Activated CD8-positive, alpha-beta memory T cell treated with anti-CD3 and anti-CD28 coated beads, Interleukin-2, amount 50 U/mL, for 48 hours (primary cell): ENCODE data around the gene TNPO3.
"Not testable (repeated sequence)": the region's sequence is repeated elsewhere in the genome, so short reads cannot be mapped to it uniquely, and the experiment has no call there.

Experiments
- DNase-seq: peaks from one replicate; pipeline ENCODE4 v3.0.0-alpha.2; 2020

The TNPO3 gene

DNA sequence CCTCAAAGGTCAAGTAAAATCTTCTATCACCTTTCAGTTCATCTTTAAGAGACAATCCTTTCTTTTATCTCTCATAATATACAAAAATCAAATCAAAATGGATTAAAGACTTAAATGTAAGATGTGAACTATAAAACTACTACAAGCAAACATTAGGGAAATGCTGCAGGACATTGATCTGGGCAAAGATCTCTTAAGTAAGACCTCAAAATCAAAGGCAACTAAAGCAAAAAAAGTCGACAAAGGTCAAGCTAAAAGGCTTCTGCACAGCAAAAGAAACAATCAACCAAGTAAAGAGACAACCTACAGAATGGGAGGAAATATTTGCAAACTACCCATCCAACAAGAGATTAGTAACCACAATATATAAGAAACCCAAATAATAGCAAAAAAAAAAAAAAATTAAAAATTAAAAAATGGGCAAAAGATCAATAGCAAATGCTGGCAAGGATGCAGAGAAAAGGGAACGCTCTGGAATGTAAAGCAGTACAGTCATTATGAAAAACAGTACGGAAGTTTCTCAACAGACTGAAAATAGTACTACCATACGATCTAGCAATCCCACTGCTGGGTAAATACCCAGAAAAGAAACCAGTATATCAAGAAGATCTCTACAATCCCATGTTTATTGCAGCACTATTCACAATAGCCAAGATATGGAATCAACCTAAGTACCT, 41.7 kb downstream of the TNPO3 start:
- DNase-seq, result no peak

DNA sequence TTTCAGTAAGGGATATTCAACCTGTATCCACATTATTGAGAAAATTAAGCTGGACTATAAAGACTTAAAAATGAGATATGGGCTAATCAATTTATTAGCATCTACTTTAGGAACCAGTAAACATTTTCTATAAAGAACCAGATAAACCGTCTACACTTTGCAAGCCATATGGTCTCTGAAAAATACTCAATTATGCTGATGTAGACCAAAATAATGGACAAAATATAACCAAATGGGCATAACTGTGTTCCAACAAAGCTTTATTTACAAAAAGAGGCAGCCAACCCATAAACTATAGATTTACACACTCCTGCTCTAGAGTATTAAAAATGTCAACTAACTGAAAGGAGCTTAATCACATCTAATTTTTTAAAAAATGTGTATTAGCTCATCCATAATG, 42.3 kb downstream of the TNPO3 start:
- no peak for DNase-seq

DNA sequence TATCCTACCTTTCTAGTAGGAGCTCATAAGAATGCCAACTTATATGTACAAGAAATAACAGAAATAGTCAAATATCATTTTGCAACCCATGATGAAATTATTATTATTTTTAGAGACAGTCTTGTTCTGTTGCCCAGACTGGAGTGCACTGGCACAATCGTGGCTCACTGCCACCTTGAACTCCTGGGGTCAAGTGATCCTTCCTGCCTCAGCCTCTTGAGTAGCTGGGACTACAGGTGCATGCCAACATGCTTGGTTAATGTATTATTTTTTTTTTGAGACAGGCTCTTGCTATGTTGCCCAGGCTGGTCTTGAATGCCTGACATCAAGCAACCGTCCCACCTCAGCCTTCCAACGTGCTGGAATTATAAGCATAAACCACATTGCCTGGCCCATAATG, 44.8 kb downstream of the TNPO3 start:
- DNase-seq, result no peak

DNA sequence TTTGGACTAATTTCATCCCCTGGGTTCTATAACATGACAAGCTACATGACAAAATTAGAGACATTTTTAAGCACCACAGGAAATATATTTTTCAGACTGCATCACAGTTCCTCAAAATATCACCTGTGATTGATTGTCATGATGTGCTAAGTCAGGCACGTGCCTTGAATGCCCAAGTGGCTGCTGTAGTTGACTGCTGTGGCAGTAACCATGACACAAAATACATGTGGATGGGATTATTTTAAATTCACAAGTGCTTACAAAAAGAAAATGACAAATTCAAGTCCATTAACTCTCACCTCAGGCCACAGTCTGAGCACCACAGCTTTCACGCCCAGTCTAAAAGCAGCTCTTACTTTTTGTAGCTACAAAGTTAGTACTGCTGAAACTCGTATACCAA, 45.5 kb downstream of the TNPO3 start:
- no peak for DNase-seq

DNA sequence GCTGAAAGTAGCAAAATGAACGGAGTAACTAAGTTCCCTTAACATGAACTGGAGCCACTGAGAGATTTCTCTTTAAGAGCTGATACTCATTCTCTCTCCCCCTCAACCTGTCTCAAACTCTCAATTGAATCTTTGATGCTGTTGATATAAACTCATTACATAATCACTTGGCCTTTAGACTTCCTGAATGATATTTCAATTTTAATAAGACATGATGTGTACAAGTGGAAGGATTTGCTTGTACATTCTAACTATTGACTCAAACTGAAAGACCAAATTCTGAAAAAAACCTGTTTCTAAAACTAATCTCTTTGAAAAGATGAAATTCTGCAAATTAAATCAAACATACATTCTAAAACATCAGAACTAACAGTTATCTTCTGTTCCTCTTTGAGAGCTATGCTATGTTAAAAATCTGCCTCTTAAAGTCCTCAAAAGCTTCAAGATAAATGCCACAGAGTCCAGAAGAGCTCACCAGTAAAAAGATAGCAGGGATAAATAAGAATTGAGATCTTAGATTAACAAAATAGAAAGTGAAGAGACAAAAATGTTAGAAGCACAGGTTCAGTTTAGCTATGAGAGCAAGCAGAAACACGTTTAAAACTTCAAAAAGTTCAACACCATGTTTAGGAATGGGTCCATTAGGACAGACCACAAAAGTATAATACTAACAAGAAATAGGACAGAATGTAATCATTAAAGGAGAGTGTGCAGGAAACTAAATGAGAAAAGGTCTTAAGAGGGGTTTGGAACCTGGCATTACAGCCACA, 46.1 kb downstream of the TNPO3 start:
- DNase-seq, result no peak

DNA sequence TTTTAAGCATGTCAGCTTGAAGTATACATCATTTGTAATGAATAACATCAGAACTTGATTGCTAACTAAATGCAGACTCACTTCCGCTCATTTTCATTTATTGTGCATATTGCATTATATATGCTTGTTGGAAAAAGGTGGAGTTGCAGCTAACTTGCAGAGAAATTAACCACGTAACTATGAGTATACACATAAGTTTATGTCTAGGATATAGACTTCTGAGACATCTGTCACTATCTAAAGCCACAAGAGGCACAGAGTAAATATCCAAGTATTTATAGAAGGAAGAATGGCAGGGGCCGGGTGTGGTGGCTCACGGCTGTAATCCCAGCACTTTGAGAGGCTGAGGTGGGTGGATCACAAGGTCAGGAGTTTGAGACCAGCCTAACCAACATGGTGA, 47.3 kb downstream of the TNPO3 start:
- DNase-seq, result no peak

DNA sequence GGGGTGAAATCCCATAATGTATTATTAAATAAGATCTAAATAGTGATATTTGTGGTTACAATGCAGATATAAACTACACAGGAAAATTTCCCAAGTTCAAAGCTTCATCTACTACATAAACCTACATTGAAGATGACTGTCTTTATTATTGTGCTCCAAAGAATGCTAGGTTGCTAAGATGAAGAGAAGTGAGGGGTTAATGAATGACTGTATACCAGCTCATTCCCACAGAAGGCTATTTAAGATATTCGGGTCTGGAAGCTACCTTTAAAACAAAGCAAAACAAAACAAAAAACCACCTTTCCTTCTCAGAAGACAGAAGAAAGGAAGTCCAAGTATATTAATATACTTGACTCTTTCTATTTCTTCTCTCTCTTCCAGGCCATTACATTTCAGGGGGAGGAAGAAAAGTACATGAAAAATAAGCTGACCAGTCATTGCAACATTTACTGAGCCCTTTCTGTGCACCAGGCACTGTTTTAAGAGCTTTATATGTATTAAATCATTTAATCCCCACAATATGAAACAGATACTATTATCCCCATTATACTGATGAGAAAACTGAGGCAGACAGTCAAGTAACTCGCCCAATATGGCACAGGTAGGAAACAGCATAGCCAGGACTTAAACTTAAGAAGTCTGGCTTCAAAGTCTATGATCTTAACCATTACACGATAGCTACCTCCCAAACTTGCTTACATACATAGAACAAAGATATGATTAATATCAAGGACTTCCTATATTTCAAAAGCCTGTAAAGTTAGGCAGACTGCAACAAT, 48.1 kb downstream of the TNPO3 start:
- DNase-seq, result no peak

DNA sequence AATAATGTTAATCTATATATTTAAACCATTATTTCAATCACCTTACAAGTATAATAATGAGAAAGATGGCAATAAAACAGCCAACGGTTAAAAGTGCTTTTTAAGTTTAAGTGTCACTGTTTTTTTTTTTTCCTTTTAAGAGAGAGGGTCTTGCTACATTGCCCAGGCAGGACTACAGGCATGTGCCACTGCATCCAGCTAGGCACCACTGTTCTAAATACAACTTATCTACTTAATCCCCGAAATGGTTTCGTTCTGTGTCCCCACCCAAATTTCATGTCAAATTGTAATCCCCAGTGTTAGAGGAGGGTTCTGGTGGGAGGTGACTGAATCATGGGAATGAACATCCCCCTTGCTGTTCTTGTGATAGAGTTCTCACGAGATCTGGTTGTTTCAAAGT, 49.7 kb downstream of the TNPO3 start:
- no peak for DNase-seq

DNA sequence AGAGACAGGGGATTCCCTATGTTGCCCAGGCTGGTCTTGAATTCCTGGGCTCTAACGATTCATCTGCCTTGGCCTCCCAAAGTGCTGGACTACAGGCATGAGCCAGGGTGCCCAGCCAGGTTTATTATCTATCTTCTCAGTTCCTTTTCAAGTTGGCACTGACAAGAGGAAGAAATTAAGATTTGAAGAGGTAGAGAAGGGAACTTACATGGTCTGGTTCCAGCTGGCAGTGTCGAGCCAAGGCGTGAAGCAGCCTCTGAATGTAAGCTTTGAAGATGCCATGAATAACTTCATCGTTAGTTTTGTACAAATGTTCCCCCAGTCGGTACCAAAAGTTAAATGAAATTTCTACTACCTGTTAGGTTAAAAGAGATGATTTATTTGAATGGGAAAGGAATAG, 57.7 kb downstream of the TNPO3 start:
- DNase-seq, result no peak

DNA sequence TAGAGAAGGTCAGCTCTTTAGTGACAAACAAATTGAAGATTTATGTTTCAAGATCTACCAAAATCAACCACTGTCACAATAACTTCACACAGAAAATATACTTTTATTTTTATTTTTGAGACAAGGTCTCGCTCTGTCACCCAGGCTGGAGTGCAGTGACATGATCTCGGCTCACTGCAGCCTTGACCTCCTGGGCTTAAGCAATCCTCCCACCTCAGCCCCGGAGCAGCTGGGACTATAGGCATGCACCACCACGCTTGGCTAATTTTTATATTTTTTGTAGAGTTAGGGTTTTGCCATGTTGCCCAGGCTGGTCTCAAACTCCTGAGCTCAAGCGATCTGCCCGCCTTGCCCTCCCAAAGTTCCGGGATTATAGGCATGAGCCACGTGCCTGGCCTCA, 60.4 kb downstream of the TNPO3 start:
- DNase-seq, result not testable (repeated sequence)

DNA sequence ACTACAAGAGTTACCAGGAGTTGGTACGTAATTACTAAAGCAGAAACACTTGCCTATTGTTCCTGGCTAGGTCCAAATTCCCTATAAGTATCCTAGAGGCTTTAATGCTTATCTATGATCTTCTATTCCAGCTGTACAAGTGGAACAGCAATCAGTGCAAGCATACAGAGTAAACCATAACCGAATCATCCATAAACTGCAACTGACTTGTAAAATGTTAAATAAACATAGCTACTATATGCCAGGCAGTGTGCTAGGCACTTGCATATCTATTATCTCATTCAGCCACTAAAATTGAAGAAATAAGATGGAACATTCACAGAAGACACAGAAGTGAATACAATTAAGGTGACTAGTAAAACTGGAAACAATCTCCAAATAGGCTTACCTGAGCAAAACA, 61.5 kb downstream of the TNPO3 start:
- no peak for DNase-seq

DNA sequence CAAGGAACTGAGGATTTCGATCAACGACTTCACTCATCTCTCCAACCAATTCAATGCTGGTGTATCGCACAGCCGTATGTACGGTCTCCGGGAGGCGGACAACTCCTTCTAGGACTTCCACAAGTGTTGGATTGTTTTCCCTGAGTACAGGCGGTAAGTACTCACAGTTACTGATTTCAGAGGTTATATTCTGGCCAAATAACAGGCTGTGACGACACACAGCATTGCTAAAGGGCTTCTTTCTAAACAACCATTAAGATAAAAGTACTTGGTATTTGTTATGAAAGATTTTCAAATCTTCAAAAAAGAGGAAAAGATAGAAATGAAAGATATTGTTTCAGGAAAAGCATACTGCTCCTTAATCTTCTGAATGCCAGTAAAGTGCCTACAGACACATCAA, 65.0 kb downstream of the TNPO3 start:
- DNase-seq, result no peak

DNA sequence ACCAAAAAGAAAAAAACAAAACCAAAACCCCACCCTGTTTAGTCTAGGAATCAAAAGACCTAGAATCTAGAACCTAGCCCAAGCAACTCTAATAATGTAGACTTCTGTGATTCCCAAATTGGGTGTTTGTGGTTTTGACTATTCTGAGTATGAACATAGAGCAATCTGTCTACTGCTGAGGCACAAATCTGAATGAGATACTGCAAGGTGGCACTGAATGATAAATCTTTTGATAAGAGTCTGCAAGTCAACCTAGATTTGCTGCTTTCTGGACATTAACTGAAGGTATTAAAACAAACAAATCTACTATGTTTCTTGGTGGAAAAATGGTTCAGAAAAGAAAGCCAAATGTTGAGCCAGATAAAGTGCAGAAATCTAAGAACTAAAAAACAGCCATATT, 66.5 kb downstream of the TNPO3 start:
- no peak for DNase-seq

DNA sequence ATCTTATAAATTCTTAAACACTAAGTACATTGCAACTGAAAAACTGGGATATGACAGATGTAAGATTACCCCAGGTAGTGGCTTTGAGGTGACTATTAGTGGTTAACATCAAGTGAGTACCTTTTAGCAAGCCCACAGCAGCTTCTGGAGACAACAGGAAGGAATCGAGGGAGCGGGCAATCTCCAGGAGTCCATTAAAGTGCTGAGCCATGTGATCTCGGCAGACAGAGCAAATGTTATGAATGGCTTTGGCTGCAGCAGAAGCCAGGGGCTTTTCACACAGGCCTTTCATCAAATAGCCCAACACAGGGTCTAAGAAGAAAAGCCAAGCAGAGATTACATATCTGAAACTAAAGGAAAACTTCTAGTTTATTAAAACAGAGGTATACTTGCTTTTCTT, 68.3 kb downstream of the TNPO3 start:
- DNase-seq, result no peak

DNA sequence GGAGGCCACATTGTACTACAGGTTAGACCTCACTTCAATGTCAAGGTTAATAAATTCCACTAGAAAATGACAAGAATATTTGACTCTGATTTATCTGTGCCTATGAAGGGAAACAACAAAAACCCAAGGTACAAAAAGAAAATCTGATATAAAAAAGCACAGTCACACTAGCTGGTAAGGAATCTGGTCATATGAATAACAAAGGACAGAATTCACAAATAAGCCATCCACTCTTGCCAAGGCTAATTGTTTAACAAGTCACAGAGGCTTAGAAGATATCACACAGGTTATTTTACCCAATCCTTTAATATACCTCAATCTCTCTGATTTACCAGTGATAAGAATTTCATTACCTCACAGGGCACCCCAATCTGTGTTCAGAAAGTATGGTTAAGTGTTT, 69.3 kb downstream of the TNPO3 start:
- no peak for DNase-seq

DNA sequence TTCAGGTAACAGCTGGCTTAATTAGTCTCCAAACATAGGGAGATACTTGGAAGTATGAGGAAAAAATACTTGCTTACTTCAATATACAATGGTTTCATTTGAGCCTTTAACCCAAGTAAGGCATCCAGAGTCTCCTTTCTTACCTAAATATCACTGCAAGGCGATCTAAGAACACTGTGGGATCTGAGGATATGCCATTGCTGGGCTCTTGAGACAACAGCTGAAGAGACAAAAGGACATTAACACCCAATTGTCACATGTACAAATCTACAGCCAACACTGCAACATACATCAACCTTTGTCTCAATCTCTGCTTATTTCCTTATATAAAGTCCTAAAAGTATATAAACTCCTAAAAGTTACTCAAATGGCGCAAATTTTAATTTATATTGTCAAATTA, 72.8 kb downstream of the TNPO3 start:
- no peak for DNase-seq

DNA sequence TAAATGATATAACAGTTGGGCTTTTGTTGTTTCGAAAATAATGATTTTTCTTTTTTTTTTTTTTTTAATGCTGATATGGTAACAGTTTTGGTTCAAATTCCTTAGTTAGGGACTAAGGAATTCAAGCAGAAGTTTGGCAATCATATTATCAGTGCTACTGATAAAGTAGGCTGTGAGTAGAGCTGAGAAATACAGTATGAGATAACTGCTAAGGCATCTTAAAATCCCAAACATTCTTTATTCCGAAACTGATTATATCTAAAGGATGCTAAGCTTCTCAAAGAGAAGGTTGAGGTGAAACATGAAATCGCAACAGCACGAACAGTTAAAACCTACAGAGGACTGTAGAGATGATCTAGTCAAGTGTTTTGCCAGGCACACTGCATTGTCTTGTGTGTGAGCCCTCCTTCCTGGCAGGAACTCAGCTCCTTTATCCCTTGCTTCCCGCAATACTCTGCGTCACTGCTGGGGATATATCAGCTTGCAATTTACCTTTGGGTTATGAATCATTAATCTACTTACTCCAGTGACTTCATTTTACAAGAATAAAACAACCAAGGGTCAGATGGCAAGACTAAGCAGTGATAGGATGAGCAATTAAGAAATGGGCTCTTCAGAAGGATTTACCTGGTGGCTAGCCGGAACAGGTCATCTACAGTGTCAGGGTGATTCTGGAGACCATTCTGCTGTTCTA, 80.5 kb downstream of the TNPO3 start:
- no peak for DNase-seq

DNA sequence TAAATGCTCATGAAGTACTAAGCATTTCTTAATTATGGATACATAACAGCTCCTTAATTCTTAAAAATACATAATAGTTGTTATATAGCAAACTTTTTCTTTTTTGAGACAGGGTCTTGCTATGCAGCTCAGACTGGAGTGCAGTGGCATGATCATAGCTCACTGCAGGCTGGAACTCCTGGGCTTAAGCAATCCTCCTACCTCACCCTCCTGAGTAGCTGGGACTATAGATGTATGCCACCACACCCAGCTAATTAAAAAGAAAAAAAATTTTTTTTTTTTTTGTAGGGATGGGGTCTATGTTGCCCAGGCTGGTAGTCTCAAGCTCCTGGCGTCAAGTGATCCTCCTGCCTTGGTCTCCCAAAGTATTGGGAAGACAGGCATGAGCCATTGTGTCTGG, 86.3 kb downstream of the TNPO3 start:
- DNase-seq, result no peak

DNA sequence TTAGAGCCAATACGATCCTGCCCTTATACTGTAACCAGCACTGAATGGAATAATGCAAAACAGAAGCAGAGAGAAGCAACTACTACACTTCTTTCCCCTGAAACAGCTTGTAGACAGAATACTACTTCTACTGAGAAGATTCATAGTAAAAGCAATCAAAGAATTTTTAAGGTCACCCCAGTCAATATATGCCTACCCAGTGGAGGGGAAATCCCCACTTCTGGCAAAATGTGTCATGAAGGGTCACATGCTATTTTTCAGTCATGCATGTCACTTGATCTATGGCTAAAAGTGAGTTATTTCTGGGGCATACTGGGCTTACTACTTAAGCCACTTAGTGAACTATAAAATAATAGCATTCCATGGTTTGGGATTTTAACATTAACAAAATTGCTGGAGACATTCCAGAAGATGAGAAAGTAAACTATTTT, 91.6 kb downstream of the TNPO3 start:
- no peak for DNase-seq

DNA sequence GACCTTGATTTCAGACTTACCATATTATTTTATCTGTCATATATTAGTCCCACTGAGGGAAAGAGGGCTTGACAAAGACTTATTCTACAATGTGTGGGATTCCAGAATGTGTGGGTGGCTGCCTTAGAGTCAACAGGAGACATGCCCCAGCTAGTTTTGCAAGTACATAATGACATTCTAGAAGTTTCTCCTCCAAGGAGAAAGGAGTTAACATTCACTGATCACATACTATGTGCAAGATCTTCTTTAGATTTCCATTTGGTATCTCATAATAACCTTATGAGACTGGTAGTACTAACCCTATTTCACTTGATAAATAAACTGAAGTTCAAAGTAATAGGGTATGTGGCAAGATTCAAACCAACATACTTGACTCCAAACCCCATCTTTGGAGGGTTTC, 92.0 kb downstream of the TNPO3 start:
- DNase-seq, result no peak

DNA sequence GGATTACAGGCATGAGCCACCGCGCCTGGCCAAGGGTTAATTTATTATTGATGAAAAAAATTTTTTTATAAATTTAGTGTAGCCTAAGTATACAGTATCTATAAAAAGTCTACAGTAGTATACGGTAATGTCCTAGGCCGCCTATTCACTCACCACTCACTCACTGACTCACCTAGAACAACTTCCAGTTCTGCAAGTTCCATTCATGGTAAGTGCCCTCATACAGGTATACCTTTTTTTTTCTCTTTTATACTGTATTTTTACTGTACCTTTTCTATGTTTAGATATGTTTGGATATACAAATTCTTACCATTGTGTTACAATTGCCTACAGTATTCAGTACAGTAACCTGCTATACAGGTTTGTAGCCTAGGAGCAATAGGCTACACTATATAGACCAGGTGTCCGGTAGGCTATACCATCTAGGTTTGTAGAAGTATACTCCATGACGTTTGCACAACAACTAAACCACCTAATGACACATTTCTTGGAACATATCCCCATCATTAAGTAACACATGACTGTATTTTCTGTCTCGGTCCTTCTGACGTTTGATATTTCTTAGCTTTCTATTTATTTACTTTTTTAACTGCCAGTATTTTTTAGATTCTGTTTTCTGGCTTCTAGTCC, 93.8 kb downstream of the TNPO3 start:
- DNase-seq, result no peak

DNA sequence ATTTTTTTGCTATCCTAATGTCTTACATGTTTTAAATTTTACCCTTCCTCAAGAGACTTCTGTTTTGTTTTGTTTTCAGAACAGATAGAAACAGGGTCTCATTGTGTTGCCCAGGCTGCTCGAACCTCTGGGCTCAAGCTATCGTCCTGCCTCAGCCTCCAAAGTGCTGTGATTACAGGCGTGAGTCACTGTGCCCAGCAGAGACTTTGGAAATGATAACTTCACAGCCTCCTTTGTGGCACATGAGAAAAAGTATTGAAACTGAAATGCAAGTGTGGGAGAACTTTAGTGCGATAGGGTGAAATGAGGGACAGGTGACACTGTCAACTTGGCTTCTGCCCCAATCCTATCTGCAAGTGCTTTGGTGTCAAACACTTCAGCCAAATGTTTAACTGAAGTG, 95.6 kb downstream of the TNPO3 start:
- no peak for DNase-seq

DNA sequence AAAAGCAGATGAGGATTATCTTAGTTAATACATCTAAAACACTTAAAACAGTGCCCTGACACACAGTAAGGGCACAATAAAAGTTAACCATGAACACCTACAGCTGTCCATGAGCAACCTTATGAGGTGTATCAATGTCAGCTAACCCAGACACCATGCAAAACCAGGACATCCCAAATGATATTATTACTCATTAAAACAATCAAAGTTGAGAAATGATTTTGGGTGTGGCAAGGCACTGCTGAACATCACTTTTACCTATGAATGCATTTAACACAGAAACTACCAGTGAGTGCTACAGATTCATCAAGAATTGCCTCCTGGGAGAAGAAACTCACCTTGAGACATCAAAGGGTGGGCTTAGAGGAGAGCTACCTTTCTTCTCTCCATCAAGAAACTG, 98.9 kb downstream of the TNPO3 start:
- DNase-seq, result no peak
